Astrocyte of the spinal cord (primary cell): ENCODE data around the gene PTPRU.

ENCODE experiments used
- DNase-seq: peaks from one replicate; pipeline ENCODE4 v3.0.0; 2011; ENCODE audit warnings: low read depth, low spot score
- H3K4me3 ChIP-seq: 2 replicates; pipeline ENCODE4 v1.5.1; 2011; ENCODE audit warnings: low read depth, mild to moderate bottlenecking, low read length, moderate library complexity
- CTCF ChIP-seq: IDR thresholded peaks from 2 replicates; pipeline ENCODE4 v1.5.1; 2012; ENCODE audit warnings: low read depth, mild to moderate bottlenecking, low read length, inconsistent platforms
- in situ Hi-C: cut with HindIII; loops from 2 replicates; pipeline ENCODE4 v1.10.0; 2017; ENCODE audit warnings: low sequenced_read_pairs

The PTPRU gene

GRCh38 chr1:29317916-29318530 lies 81.7 kb downstream of the PTPRU start:
- in situ Hi-C loops, result no loop called here
- no peak for TF ChIP-seq CTCF
- no peak overlapping the region for H3K4me3 ChIP-seq
- no peak for DNase-seq

- no peak for DNase-seq
- in situ Hi-C loops, result no loop called here
- no peak overlapping the region for H3K4me3 ChIP-seq
- no peak for TF ChIP-seq CTCF
Measured at GRCh38 chr1:29318724-29319123, 82.4 kb downstream of the PTPRU start.

GRCh38 chr1:29319300-29320110 lies 83.2 kb downstream of the PTPRU start:
- in situ Hi-C loops, result no loop called here
- TF ChIP-seq CTCF, result no peak

GRCh38 chr1:29320156-29320940 lies 84.0 kb downstream of the PTPRU start:
- no peak overlapping the region for H3K4me3 ChIP-seq
- TF ChIP-seq CTCF, result no peak

More at GRCh38 chr1:29319300-29320110, 83.2 kb downstream of the PTPRU start:
- no peak overlapping the region for H3K4me3 ChIP-seq
- DNase-seq, result no peak

GRCh38 chr1:29321176-29321575 lies 84.9 kb downstream of the PTPRU start:
- DNase-seq, result no peak
- no peak for TF ChIP-seq CTCF
- no peak overlapping the region for H3K4me3 ChIP-seq
- in situ Hi-C loops, result no loop called here

More at GRCh38 chr1:29320156-29320940, 84.0 kb downstream of the PTPRU start:
- in situ Hi-C loops, result no loop called here
- DNase-seq, result no peak

- no peak for DNase-seq
- H3K4me3 ChIP-seq, result no peak overlapping the region
- TF ChIP-seq CTCF, result no peak
- in situ Hi-C loops, result no loop called here
Measured at GRCh38 chr1:29322147-29322694, 85.9 kb downstream of the PTPRU start.
